Smooth muscle cell (in vitro differentiated cells): ENCODE results near the gene GNPDA1. TPM values are rescaled to one million over a fixed set of nuclear protein-coding genes. Genes with fewer than 3 reads are reported as not detected.

Experiments
- DNase-seq: peaks from one replicate; lab custom pipeline; 2025; ENCODE audit not compliant: unreplicated experiment; lab: John Stamatoyannopoulos, UW
- H2AFZ ChIP-seq: fragments of 200-600 bp; sonication (generic); 2 replicates; pipeline ENCODE4 v1.6.0; 2016; ENCODE audit warnings: antibody characterized with exemption, low read depth, mild to moderate bottlenecking
- H3F3A ChIP-seq: fragments of 200-600 bp; sonication (generic); 2 replicates; pipeline ENCODE4 v1.6.0; 2017; ENCODE audit warnings: antibody characterized with exemption, low read depth
- H3K27ac ChIP-seq: fragments of 200-600 bp; sonication (generic); 2 replicates; pipeline ENCODE4 v1.5.1; 2016; ENCODE audit warnings: low read depth, mild to moderate bottlenecking
- H3K27me3 ChIP-seq: fragments of 200-600 bp; sonication (generic); 2 replicates; pipeline ENCODE4 v1.6.1; 2016; ENCODE audit warnings: low read depth, mild to moderate bottlenecking
- H3K36me3 ChIP-seq: fragments of 200-600 bp; sonication (generic); 2 replicates; pipeline ENCODE4 v1.5.1; 2016; ENCODE audit warnings: low read depth
- H3K4me1 ChIP-seq: fragments of 200-600 bp; sonication (generic); 2 replicates; pipeline ENCODE4 v1.5.1; 2016; ENCODE audit warnings: low read depth
- H3K4me2 ChIP-seq: fragments of 200-600 bp; sonication (generic); 2 replicates; pipeline ENCODE4 v1.6.0; 2016; ENCODE audit warnings: mild to moderate bottlenecking
- H3K4me3 ChIP-seq: fragments of 200-600 bp; sonication (generic); 2 replicates; pipeline ENCODE4 v1.5.1; 2016; ENCODE audit warnings: mild to moderate bottlenecking
- H3K79me2 ChIP-seq: fragments of 200-600 bp; sonication (generic); 2 replicates; pipeline ENCODE4 v1.6.0; 2016; ENCODE audit warnings: low read depth, mild to moderate bottlenecking
- H3K9ac ChIP-seq: fragments of 200-600 bp; sonication (generic); 2 replicates; pipeline ENCODE4 v1.6.0; 2016; ENCODE audit warnings: low read depth
- H3K9me3 ChIP-seq: fragments of 200-600 bp; sonication (generic); replicated peaks from 2 replicates; pipeline ENCODE4 v1.5.1; 2016; ENCODE audit warnings: low read depth
- H4K20me1 ChIP-seq: fragments of 200-600 bp; sonication (generic); 2 replicates; pipeline ENCODE4 v1.6.0; 2016; ENCODE audit warnings: low read depth
- WGBS: methylation state at CpG from one replicate; pipeline ENCODE4 v1.1.7; 2016; ENCODE audit warnings: low lambda C conversion rate; 5-methylcytosine and 5-hydroxymethylcytosine counted together
- polyA plus RNA-seq: library from polyadenylated mRNA; unstranded; fragments of >200 nt; fragmentation: Nextera tagmentation; extraction: Ambion mirVana; gene quantifications from 2 replicates; pipeline ENCODE4 v1.2.1, GENCODE V29; 2016
- total RNA-seq: library from RNA; depleted of rRNA; stranded (reverse); fragments of >200 nt; gene quantifications from 2 replicates; pipeline ENCODE4 v1.2.3, GENCODE V29; 2014
- TF ChIP-seq, protein P1 (sequence below): fragments of 200-600 bp; sonication (generic); IDR thresholded peaks from 2 replicates; pipeline ENCODE4 v1.5.1; 2017; ENCODE audit warnings: borderline replicate concordance, mild to moderate bottlenecking, antibody characterized with exemption; ENCODE audit not compliant: insufficient read depth, poor library complexity, severe bottlenecking

GNPDA1 gene
- total and polyA plus RNA-seq, 2 experiments from 2014 or later = 29.6 to 30.3 TPM

DNA sequence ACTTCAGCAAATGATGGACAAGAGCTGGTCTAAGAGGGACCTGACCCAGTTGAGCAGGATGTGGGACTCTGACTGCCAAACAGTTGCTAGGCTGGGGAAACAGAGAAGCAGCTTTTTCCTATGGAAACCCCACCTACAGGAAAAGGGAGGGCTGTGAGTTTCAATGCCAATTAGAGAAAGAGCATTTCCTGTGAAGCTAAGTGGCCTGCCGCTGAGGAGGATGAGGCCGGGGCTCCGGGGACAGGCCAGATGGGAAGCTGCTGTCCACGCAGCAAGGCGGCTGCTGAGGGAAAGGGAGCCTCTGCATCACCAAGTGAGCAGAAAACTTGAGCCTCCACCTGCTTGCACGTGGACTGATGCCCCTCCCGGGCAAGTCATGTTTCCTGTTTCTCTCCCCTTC lies 54.7 kb downstream of the GNPDA1 start, which contains the start of gene PCDH12:
TSS of gene PCDH12 (minus strand) at position 90 of the 400 bp plus-strand sequence. CDS start 351 bp downstream, outside the sequence.
- H3K4me3 ChIP-seq = no peak within 1 kb of the TSS
- H3K4me2 ChIP-seq = no peak within 1 kb of the TSS
- no peaks in the 10 kb centered on the region for H3K27me3 ChIP-seq
- no peaks in the 10 kb centered on the region for H3K9me3 ChIP-seq
- TF ChIP-seq, protein P1, sequence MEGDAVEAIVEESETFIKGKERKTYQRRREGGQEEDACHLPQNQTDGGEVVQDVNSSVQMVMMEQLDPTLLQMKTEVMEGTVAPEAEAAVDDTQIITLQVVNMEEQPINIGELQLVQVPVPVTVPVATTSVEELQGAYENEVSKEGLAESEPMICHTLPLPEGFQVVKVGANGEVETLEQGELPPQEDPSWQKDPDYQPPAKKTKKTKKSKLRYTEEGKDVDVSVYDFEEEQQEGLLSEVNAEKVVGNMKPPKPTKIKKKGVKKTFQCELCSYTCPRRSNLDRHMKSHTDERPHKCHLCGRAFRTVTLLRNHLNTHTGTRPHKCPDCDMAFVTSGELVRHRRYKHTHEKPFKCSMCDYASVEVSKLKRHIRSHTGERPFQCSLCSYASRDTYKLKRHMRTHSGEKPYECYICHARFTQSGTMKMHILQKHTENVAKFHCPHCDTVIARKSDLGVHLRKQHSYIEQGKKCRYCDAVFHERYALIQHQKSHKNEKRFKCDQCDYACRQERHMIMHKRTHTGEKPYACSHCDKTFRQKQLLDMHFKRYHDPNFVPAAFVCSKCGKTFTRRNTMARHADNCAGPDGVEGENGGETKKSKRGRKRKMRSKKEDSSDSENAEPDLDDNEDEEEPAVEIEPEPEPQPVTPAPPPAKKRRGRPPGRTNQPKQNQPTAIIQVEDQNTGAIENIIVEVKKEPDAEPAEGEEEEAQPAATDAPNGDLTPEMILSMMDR = no peak
- no peaks in the 10 kb centered on the region for H3F3A ChIP-seq
- no peak within 1 kb of the TSS for H3K9ac ChIP-seq
- H3K4me1 ChIP-seq = no peaks in the 10 kb centered on the region
- H4K20me1 ChIP-seq = no peaks in the 10 kb centered on the region
- DNase-seq = no peak
- WGBS = 27% methylated on average over 7 of the region's 7 CpGs
- no peak within 1 kb of the TSS for H3K27ac ChIP-seq
- H3K79me2 ChIP-seq = no peaks in the 10 kb centered on the region
- H2AFZ ChIP-seq = no peak within 1 kb of the TSS
- no peaks in the 10 kb centered on the region for H3K36me3 ChIP-seq

DNA sequence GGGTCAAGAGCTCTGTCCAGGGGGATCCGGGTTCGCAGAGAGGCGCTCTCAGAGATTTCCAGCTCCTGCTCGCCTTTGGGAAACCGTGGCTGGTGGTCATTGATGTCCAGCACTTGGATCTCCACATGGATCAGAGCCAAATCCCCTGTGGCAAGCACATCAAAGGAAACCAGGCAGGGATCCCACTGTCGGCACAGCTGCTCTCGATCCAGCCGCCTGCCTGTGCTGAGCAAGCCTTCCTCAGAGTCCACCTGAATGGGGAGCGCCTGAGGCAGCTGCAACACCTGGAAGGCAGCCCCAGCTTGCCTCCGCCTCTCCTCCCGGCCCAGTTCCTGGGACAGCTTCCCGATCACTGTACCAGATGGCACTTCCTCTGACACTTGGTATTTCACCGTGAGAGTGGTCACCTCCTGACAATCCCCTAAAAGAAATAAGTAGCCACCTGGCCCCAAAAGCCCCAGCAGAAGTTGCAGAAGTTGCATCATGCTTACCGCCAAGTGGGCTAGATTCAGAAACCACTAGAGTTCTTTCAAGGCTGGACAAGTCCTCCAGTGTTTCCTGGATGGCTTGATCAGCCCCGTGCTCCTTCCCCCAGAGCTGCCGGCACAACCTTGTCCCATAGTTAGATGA lies 55.3 kb downstream of the GNPDA1 start:
- H3K4me1 ChIP-seq = no peaks in the 10 kb centered on the region
- no peaks in the 10 kb centered on the region for H3F3A ChIP-seq
- no peaks in the 10 kb centered on the region for H3K27me3 ChIP-seq
- no peak overlapping the region for H3K27ac ChIP-seq
- H3K79me2 ChIP-seq = no peaks in the 10 kb centered on the region
- 91% methylated on average over 16 of the region's 16 CpGs for WGBS
- H3K36me3 ChIP-seq = no peaks in the 10 kb centered on the region
- H3K9ac ChIP-seq = no peak overlapping the region
- H3K4me3 ChIP-seq = no peak overlapping the region
- no peak overlapping the region for H3K4me2 ChIP-seq
- no peak overlapping the region for H2AFZ ChIP-seq
- DNase-seq = no peak
- no peaks in the 10 kb centered on the region for H4K20me1 ChIP-seq
- H3K9me3 ChIP-seq = no peaks in the 10 kb centered on the region
- TF ChIP-seq, protein P1 = no peak

DNA sequence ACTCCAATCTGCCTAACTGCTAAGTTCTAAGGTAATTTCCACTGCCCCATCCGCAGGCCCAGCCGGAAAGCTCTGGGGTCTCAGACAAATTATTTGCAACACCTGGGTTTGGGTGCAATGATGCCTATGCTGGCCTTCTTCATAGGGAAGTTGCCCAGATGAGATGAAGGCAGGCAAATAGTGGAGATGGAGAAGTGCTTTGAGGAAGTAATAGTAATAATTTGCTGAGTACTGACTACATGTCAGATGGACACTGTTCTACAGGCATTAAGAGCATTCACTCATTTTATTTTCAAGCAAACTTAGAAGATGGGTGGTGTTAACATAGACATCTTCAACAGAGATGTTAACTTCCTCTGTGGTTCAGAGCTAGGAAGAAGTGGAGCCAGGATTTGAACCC lies 58.6 kb downstream of the GNPDA1 start:
- H3K36me3 ChIP-seq = no peaks in the 10 kb centered on the region
- H3K79me2 ChIP-seq = no peaks in the 10 kb centered on the region
- DNase-seq = no peak
- no peak overlapping the region for H3K27ac ChIP-seq
- H3K4me1 ChIP-seq = no peaks in the 10 kb centered on the region
- H3K4me2 ChIP-seq = no peak overlapping the region
- TF ChIP-seq, protein P1 = no peak
- H3F3A ChIP-seq = no peaks in the 10 kb centered on the region
- no peaks in the 10 kb centered on the region for H3K9me3 ChIP-seq
- H3K4me3 ChIP-seq = no peak overlapping the region
- no peak overlapping the region for H3K9ac ChIP-seq
- no peak overlapping the region for H2AFZ ChIP-seq
- WGBS = 100% methylated on average over 2 of the region's 2 CpGs
- no peaks in the 10 kb centered on the region for H3K27me3 ChIP-seq
- H4K20me1 ChIP-seq = no peaks in the 10 kb centered on the region

DNA sequence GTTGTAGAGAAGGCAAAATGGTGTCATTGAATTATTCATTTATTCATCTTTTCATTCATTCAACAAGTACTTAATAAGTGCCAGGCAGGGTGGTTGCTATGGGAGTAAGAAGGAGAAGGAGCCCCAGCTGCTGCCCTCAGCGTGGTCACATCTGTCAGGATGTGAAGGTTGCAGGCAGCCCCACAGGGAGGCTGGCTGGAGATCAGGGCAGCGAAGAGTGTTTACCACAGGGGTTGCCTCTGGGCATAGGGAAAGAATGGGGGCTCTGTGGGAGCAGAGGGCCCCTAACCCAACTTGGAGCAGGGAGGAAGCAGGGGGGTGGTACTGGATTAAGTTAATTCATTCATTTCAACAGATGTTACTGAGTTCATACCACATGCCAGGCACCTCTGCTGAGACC lies 60.8 kb downstream of the GNPDA1 start:
- no peak for DNase-seq
- no peak overlapping the region for H2AFZ ChIP-seq
- H3K4me2 ChIP-seq = no peak overlapping the region
- H3K36me3 ChIP-seq = no peaks in the 10 kb centered on the region
- H3K27ac ChIP-seq = no peak overlapping the region
- no peaks in the 10 kb centered on the region for H4K20me1 ChIP-seq
- H3K79me2 ChIP-seq = no peaks in the 10 kb centered on the region
- no peak overlapping the region for H3K4me3 ChIP-seq
- TF ChIP-seq, protein P1 = no peak
- H3K9ac ChIP-seq = no peak overlapping the region
- 91% methylated on average over 2 of the region's 2 CpGs for WGBS
- no peaks in the 10 kb centered on the region for H3K27me3 ChIP-seq
- no peaks in the 10 kb centered on the region for H3K9me3 ChIP-seq
- no peaks in the 10 kb centered on the region for H3K4me1 ChIP-seq
- H3F3A ChIP-seq = no peaks in the 10 kb centered on the region
